Renal cortical epithelial cell (primary cell): Measurements from ENCODE around the gene SPP2. TPM values are rescaled to one million over a fixed set of nuclear protein-coding genes. Genes with fewer than 3 reads are reported as not detected.

Source experiments
- DNase-seq: peaks from one replicate; pipeline ENCODE4 v3.0.0-alpha.2; 2011; ENCODE audit warnings: low read depth
- total RNA-seq: library from RNA; depleted of rRNA; stranded (reverse); fragments of >200 nt; gene quantifications from 2 replicates; pipeline ENCODE4 v1.2.3, GENCODE V29; 2014

SPP2 gene
- total RNA-seq, 1 donor from 2014 or later = not detected

DNA sequence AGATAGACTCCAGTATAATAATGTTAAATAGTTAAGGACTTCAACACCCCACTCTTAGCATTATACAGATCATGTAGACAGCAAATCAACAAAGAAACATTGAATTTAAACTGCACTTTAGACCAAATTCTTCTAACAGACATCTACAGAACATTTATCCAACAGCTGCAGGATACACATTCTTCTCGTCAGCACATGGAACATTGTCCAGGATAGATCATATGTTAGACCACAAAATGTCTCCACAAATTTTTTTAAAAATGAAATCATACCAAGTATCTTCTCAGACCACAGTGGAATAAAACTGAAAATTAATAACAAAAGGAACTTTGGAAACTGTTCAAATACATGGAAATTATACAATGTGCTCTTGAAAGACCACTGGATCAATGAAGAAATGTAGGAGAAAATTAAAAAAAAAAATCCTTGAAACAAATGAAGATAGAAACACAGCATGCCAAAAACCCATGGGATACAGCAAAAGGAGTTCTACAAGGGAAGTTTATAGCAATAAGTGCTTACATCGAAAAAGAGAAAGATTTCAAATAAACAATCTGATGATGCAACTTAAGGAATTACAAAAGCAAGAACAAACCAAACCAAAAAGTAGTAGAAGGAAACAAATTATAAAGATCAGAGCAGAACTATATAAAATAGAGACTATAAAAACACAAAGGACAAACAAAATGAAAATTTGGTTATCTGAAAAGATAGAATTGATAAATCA lies 12.3 kb upstream of the SPP2 start:
- no peak for DNase-seq

- peak; percentile 84 for DNase-seq
Observed at GRCh38 chr2:234044157-234044556, 6.3 kb upstream of the SPP2 start.

DNA sequence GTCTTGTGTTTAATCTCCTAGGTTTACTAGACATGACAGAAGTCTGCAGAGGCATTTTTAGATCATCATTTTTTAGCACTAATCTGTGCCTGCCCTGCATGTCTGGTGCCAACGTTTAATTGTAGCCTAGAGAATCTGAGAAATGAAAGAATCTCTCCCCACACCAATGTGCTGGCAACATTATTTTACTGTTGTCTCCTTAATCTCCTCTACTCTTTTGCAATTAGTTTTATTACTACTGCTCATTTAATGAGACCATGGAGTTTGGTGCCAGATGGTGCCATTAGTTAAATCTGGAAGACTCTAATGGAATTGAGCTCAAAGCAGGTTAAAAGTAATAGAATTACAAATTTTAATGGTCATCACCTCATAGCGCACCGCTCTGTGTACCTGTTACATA lies 4.0 kb upstream of the SPP2 start:
- no peak for DNase-seq

DNA sequence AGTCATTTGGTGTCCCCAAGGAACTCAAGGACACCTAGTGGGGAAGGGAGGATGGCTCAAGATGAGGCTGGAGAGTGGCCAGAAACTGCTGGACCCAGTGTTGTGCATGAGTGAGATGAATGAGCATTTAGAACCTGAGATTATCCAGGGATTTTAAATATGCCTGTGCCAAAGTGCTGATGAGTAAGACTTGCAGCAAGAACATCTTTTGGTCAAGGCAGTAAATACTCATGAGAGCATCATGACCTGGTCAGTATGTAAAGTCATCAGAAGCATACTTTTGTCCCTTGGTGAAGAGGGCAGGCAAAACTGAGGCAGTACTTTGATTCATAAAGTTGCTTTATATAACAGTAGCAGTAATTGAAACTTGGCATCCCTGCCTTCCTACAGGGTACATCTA lies 3.1 kb upstream of the SPP2 start:
- no peak for DNase-seq

DNA sequence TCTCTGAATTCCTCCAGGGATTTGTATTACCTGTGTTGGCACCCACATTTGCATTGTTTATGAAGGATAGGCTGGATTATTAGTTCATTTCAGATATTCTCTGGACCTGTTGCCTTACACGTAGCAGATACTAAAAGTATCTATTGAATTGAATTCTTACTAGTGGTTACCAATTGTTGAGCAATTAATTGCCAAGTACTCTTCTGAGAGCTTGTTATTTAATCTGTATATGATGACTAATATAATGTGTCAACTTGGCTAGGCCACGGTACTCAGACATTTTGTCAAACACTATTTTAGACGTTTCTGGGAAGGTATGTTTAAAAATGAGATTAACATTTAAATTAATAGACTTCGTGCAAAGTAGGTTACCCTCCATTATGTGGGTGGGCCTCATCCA lies 2.5 kb upstream of the SPP2 start:
- DNase-seq = peak; percentile 36

DNA sequence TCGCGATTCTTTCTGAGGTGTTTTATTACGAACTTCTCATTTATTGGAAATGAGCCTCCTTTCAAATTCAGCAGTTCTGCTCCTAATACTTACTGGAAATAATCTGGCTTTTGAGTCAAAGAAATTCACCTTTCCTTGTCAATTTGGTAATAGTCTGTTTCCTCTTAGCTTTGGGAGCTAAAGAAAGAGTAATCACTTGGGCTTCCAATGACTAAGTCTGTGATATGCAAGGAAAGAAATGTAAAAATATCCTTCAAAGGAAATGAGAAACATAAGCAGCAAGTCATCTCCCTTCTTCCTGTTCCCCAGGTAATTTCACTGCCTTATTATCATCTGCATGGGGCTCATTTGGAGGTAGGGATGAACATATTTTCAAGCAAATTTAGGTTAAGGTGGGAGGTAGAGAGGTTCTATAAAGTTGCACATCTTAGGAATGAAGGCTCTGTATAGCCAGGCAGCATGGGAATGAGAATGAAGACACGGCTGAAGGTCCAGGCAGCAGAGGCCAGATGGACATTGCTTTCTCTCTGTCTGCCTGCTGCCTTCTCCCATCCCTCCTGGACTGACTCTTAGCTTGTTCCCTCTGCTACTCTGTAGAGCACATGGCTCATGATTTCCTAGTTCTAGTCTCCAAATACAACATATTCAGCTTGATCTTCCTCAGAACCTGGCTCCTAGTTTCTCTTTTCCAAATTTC lies 1.0 kb downstream of the SPP2 start:
- no peak for DNase-seq

- no peak for DNase-seq
Observed at GRCh38 chr2:234058881-234059280, 8.4 kb downstream of the SPP2 start.

GRCh38 chr2:234060236-234060635 lies 9.7 kb downstream of the SPP2 start:
- DNase-seq = no peak

- DNase-seq = no peak
Observed at GRCh38 chr2:234061624-234062257, 11.2 kb downstream of the SPP2 start.

- no peak for DNase-seq
Observed at GRCh38 chr2:234066587-234066986, 16.1 kb downstream of the SPP2 start.

- DNase-seq = no peak
Observed at GRCh38 chr2:234071664-234072063, 21.2 kb downstream of the SPP2 start.

- no peak for DNase-seq
Observed at GRCh38 chr2:234072454-234072853, 22.0 kb downstream of the SPP2 start.

GRCh38 chr2:234074751-234075517 lies 24.4 kb downstream of the SPP2 start:
- no peak for DNase-seq

- no peak for DNase-seq
Observed at GRCh38 chr2:234075518-234075915, 25.0 kb downstream of the SPP2 start.

- no peak for DNase-seq
Observed at GRCh38 chr2:234075947-234076346, 25.4 kb downstream of the SPP2 start.

- DNase-seq = no peak
Observed at GRCh38 chr2:234076451-234076850, 25.9 kb downstream of the SPP2 start.

DNA sequence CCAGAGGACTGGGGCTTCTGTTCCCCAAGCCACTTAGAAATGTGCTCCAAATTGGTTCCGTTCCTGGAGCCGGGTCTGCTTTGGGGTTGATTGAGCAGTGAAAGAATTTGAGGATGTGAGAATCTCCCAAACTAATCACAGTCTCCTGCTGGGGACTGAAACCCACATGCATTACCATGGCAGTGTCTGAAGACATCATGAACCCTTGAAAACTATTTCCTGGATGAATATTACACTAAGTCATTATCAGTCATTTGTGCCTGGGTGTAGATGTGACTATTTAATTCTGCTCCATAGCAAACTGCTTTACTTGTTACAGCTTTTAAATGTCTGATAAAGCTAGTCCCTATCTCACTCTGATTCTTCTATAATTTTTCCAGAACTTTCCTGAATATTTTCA lies 27.6 kb downstream of the SPP2 start:
- no peak for DNase-seq

DNA sequence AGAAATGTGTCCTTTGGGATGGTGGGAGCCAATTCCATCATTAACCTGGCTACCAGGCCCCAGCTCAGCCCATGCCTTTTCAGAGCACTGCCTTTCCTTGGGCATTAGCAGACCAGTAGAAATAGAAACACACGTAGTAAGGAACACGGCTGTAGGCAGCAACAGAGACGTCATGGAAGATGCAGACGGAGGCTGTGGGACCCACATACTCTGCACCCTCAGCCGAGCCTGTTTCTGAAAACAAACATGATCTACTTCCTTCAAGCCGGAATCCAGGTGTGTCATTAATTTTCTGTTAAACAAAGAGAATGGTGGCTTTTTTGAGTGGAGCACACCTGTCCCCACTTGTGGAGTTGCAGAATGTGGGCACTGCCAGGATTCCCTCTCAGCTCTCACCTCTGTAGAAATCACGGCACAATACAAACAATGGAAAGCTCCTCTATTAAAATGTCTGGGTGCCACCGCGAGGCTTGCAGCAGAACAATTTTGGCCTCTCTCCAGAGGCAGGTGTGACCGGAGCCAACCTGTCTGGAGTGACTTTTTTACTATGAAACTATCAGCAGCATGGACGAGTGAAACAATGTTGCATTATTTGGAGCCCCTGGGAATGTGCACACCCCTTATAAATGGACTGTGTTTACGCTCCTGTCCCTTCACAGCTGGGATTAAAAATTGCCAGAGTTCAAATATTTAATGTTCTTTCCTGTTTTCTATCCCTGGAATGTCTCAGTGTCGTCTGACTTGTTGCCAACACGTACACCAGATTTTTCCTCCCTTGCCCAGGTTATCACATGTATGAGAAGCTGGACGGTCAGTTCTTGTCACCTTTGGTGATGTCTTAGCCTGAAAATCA lies 31.7 kb downstream of the SPP2 start:
- peak; percentile 73 for DNase-seq

- no peak for DNase-seq
Observed at GRCh38 chr2:234083572-234084348, 33.3 kb downstream of the SPP2 start.

- DNase-seq = peak; percentile 92
Observed at GRCh38 chr2:234091432-234091879, 41.0 kb downstream of the SPP2 start.
